SK-N-MC (cell line): Measurements from ENCODE around the gene MANF.

Experiments
- DNase-seq: peaks from one replicate; pipeline ENCODE4 v3.0.0-alpha.2; 2011; ENCODE audit warnings: low read depth, low spot score
- H3K27ac ChIP-seq: fragments of 200-600 bp; sonication (generic); 2 replicates; pipeline ENCODE4 v1.5.1; 2016; ENCODE audit warnings: mixed run types
- H3K36me3 ChIP-seq: fragments of 200-600 bp; sonication (generic); 2 replicates; pipeline ENCODE4 v1.6.1; 2017; ENCODE audit warnings: antibody characterized with exemption, low read length, mixed read lengths; ENCODE audit not compliant: insufficient read depth
- H3K4me3 ChIP-seq: fragments of 200-600 bp; sonication (generic); 2 replicates; pipeline ENCODE4 v1.5.1; 2016
- H3K9ac ChIP-seq: fragments of 200-600 bp; sonication (generic); 2 replicates; pipeline ENCODE4 v1.8.0; 2017; ENCODE audit warnings: mixed run types, mixed read lengths; ENCODE audit not compliant: insufficient read length
- H3K9me3 ChIP-seq: fragments of 200-600 bp; sonication (generic); 2 replicates; pipeline ENCODE4 v1.6.1; 2017; ENCODE audit warnings: low read depth, mild to moderate bottlenecking, antibody characterized with exemption, low read length, moderate library complexity, mixed read lengths
- EZH2 ChIP-seq: fragments of 200-600 bp; sonication (generic); IDR thresholded peaks from one replicate; pipeline ENCODE4 v1.6.1; 2017; ENCODE audit warnings: antibody characterized with exemption
- FOXP2 ChIP-seq: optimal IDR thresholded peaks from 2 replicates; pipeline ENCODE3; 2011; ENCODE audit warnings: mild to moderate bottlenecking, moderate library complexity; ENCODE audit not compliant: insufficient read depth; ENCODE audit errors: extremely low read length, control extremely low read depth
- POLR2AphosphoS5 ChIP-seq: IDR thresholded peaks from 2 replicates; pipeline ENCODE4 v1.6.1; 2012; ENCODE audit warnings: mild to moderate bottlenecking, low read depth, low read length, borderline replicate concordance

The MANF gene

DNA sequence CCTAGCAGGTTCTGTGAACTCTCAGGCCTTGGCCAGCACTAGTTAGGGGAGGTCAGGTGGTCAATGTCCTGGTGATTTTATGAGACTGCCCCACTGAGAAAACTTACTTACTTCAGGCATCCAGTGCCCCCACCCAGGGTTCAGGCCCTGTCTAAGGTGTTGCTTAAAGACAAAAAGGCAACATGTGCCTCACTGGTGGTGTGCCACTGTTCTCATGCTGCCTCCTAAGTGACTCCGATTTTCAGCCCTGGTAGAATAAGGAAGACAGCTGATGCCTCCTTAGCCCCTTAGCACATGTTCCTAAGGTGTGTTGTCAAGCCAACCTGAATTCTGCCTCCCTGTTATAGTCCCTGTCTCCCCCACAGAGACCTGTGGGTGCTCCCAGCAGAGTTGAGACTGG, 11.3 kb downstream of the MANF start:
- TF ChIP-seq EZH2: no peak
- no peak for TF ChIP-seq FOXP2
- no peak for TF ChIP-seq POLR2AphosphoS5
- H3K27ac ChIP-seq: no peak overlapping the region
- no peak overlapping the region for H3K4me3 ChIP-seq
- H3K9me3 ChIP-seq: no peaks in the 10 kb centered on the region
- no peak for DNase-seq
- no peak overlapping the region for H3K9ac ChIP-seq
- peaks cover 36% of the 10 kb centered on the region for H3K36me3 ChIP-seq

DNA sequence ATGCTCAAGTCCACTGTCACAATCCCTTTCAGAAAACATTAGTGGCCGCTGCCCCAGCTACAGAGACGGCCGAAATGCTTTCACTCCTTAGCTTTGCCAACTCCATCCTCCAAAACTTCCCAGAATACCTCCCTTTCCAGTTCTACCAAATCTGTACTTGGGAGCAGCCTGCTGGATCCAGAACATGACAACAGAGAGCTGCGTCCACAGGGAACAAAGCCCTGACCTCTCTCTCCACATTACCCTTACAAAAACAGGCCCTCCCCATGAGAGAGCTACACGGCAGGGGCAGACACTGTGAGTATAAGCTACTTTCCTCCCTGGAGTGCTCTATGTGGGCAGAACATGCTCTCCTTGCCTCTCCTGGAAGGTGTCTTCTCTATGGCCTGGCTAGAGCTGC, 12.3 kb downstream of the MANF start:
- TF ChIP-seq FOXP2 (no peak), EZH2 (no peak), POLR2AphosphoS5 (0 out of 2 replicates have a peak, but pooled peaks have one; percentile 11)
- H3K9ac ChIP-seq: no peak overlapping the region
- H3K4me3 ChIP-seq: no peak overlapping the region
- no peak overlapping the region for H3K27ac ChIP-seq
- H3K9me3 ChIP-seq: no peaks in the 10 kb centered on the region
- DNase-seq: no peak
- peaks cover 34% of the 10 kb centered on the region for H3K36me3 ChIP-seq

DNA sequence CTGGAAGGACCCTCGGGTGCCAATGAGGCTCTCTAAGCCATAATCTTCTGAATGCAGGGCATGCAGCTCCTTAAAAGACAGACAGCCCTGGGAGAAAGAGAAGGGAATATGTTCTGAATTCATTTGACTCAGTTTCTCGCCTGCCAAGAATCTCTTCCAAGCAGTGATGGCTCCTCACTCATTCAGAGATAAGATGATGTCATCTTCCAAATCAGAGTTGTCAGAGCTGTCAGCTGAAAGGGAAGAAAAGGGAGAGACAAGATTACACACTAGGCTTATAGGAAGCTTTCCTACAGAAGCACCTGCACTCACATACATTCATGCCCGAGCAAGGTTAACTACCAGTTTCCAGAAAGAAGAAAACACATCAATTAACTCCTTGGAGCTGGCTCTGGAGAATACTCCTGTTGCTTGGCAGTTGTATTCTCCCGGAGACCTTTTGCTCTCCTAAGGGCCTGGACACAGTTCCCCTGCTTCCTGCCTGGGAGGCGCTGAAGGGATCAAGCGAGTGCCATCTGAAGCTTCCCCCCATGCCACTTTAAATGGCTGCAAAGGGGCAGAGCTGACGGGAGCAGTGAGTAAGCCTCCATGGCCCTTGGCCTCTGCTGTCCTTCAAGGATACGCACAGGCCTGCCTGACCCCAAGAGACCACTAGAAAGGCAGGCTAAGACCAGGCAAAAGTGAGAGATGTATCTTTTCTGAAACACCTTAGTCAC, 13.7 kb downstream of the MANF start:
- DNase-seq: no peak
- no peaks in the 10 kb centered on the region for H3K9me3 ChIP-seq
- H3K9ac ChIP-seq: no peak overlapping the region
- H3K4me3 ChIP-seq: no peak overlapping the region
- peak overlapping the region; percentile 19; the same call in 1 of the 2 replicates for H3K27ac ChIP-seq
- H3K36me3 ChIP-seq: peaks cover 28% of the 10 kb centered on the region
- TF ChIP-seq EZH2 (no peak), POLR2AphosphoS5 (no peak), FOXP2 (no peak)

DNA sequence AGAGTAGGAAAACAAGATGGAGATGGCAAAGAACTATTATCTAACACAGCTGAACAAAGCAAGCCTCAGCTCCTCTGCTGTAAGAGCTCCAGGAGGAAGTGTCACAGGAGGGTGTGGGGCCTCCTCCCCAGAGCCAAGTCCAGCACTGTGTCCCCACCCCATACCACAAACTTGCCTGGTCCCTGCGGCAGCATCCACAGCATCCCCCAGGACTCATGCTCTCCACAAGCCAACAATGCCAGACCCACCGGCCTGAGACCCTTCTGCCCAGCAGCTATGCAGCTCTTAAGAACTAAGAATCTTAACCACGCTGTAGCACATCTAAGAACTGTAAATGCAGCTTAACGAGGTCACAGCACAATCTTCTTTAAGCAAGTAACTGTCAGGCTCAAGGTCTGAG, 15.1 kb downstream of the MANF start:
- Histone ChIP-seq H3K36me3 (peaks cover 20% of the 10 kb centered on the region), H3K9me3 (no peaks in the 10 kb centered on the region)

DNA sequence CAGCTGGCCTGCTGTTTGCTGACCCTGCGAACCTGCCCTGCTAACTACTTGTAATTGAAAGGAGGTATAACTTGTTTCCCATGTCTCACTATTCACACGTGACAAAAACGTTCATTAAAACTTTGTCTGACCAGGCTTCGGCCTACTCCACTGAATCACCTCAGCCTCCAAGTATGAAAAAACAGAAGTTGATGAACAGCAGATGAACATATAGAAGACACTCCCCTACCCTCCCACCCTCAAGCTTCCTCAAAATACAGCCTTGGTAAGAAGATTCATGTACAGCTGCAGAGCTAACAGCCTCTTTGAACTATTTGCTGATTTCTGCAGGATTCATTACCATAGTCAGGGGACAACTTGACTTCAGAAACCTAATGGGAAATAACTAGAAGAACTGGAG, 16.6 kb downstream of the MANF start:
- no peak for TF ChIP-seq POLR2AphosphoS5
- TF ChIP-seq EZH2: no peak
- no peak for TF ChIP-seq FOXP2
- H3K4me3 ChIP-seq: no peak overlapping the region
- H3K9me3 ChIP-seq: no peaks in the 10 kb centered on the region
- no peak overlapping the region for H3K27ac ChIP-seq
- DNase-seq: no peak
- peaks cover 11% of the 10 kb centered on the region; the same call in 1 of the 2 replicates for H3K36me3 ChIP-seq
- no peak overlapping the region for H3K9ac ChIP-seq

More for the DNA sequence above, 15.1 kb downstream of the MANF start:
- DNase-seq: no peak
- Histone ChIP-seq H3K9ac (no peak overlapping the region), H3K4me3 (no peak overlapping the region), H3K27ac (no peak overlapping the region)
- TF ChIP-seq POLR2AphosphoS5: no peak

DNA sequence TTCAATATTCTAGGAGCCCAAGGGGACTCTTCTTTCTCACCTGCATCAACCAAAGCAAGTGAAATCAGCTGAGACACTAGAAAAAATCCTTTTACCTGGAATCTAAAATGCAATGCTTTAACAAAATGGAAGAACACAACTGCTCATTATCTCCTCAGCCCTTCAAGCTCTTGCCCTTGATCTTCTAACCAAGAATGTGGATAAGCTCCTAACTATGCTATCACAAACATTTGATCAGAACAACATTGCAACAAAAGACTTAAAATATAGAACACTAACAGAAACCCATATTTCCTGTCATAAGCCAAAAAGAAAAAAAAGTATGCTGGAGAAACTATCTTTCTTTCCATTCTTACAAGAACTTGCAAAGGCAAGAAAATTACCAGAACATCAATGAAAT, 18.6 kb downstream of the MANF start:
- H3K36me3 ChIP-seq: peaks cover 7% of the 10 kb centered on the region; the same call in 1 of the 2 replicates
- no peak for DNase-seq
- no peak overlapping the region for H3K27ac ChIP-seq

DNA sequence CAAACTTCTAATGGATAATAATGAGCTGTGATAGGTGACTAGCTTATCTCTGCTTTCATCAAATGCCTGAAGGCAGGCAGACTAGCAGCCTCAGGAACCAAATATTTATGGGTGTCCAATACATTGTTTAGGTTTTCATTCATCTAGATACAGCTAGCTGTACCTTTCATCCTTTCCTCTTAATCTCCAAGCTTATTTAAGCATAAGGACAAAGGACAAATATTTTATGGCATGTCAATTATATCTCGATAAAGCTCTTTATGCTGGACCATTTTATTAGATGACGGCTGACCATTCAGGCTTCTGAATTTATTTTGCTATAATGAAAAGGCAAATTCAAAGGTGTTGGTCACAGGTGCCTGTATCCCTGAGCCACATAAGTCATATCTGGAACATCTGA, 22.9 kb downstream of the MANF start:
- H3K4me3 ChIP-seq: no peak overlapping the region
- TF ChIP-seq FOXP2: no peak
- no peak for TF ChIP-seq EZH2
- no peak for TF ChIP-seq POLR2AphosphoS5
- H3K27ac ChIP-seq: no peak overlapping the region
- H3K9ac ChIP-seq: no peak overlapping the region
- peaks cover 17% of the 10 kb centered on the region; the same call in 1 of the 2 replicates for H3K36me3 ChIP-seq
- no peak for DNase-seq
- no peaks in the 10 kb centered on the region for H3K9me3 ChIP-seq

More for the DNA sequence above, 18.6 kb downstream of the MANF start:
- H3K4me3 ChIP-seq: no peak overlapping the region
- no peak for TF ChIP-seq EZH2
- no peak for TF ChIP-seq FOXP2
- no peak overlapping the region for H3K9ac ChIP-seq
- H3K9me3 ChIP-seq: no peaks in the 10 kb centered on the region

DNA sequence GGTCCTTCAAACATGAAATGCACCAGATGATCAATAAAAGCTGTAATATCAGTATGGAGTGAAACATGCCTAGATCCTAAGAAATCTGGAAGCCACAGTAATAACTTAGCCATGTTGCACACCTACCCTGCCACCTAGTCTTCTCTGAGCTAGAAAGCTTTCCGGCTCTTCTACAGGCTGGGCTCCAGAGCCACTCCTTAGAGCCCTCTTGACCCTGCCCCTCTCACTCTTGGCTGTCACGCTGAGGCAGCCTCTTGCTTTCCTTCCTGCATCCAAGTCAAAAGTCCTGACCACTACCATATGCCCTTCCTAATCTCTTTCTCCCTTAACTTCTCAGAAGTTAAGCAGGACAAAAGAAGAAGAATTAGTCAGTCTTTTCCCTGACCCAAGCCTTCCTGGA, 23.7 kb downstream of the MANF start:
- H3K9ac ChIP-seq: no peak overlapping the region
- TF ChIP-seq EZH2: no peak
- TF ChIP-seq POLR2AphosphoS5: no peak
- no peak for TF ChIP-seq FOXP2
- no peak overlapping the region for H3K27ac ChIP-seq
- no peak overlapping the region for H3K4me3 ChIP-seq
- H3K9me3 ChIP-seq: no peaks in the 10 kb centered on the region
- H3K36me3 ChIP-seq: peaks cover 14% of the 10 kb centered on the region; the same call in 1 of the 2 replicates
- DNase-seq: no peak

DNA sequence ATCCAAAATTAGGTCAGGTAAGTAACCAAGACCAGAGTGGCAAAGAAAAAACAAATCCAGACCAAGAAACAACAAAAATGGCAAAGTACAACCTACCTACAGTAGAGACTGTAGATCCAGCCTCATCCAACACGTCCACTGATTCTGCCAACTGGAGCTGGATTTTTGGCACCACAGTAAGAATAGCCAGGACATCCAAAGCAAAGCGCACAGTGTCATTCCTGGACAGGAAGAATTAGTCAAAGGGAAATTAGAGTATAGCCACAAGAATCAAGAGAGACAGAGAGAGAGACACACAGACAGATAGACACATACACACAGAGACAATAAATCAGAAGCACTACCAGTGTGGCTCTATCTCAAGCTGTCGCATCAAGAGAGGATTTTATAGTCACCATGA, 37.1 kb downstream of the MANF start:
- peaks cover 15% of the 10 kb centered on the region; the same call in 1 of the 2 replicates for H3K36me3 ChIP-seq
- H3K9ac ChIP-seq: no peak overlapping the region
- no peak overlapping the region for H3K4me3 ChIP-seq
- no peak for DNase-seq
- TF ChIP-seq FOXP2 (no peak), POLR2AphosphoS5 (no peak), EZH2 (no peak)
- H3K27ac ChIP-seq: no peak overlapping the region
- no peaks in the 10 kb centered on the region for H3K9me3 ChIP-seq
